COLO829 (cell line): ENCODE measurements around the gene NPAS3.
A peak's percentile ranks its signal among the peaks of the same experiment; 100 is the strongest.

Experiments used
- DNase-seq: peaks from one replicate; pipeline ENCODE4 v3.0.0; 2012; ENCODE audit warnings: low spot score

NPAS3 gene

DNA sequence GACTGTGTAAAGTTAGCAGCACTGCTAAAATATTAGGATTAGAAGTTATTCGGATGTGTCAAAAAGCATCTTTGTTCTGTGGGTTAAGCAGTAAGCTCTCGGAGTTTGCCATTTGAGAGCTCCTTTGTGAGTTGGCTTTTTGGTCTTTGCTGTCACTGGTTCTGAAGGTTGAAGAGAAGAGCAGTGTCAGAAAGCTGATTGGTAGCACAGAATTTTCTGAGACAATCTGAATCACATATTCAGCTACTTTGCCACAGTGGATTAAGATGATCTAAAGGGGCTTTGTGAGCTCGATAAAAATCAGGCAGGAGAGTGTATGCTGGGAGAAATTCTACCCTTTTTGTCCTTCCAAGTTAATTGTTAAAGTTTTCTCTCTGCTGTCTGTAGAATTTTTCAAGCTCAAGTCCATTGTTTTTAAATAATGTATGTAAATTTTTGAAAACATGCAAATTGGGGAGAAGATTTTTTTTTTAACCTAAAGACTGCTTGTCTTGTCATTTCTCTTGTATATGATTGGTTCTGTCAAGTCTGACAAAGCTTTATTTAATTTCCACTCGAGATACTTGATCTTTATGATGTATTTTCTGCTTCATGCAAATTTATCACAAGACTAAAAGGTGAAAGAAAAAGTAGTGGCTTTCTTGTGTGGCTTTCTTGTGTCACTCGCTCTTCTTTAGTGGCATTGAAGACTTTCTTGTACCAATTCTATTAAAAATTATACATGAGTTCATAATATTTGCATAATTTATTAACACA is 704.9 kb downstream of the NPAS3 start:
- no peak for DNase-seq

DNA sequence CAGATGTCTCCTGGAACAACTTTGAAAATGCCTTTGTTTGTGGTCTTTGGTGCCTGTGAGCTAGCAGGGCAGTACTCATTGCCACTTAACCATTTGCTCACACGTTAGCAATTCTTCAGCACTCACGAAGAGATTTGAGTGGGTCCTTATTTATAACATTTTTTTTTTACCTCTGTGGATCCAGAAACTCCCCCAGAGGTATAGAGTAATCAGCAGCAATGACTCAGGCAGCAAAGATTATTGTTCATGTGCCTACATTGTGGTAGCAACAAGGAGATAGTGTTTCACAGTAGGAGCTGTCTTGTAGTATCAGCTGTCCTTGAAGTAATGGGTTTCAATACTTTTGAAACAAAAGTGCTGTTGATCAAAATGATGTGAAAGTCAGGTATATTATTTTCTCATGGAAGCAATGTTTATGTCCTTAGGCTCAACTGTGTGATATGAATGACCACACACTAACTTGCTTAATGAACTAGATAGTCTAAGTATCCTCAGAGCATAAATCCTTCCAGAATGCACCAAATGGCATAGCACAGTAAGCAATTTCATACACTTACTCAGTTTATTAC is 708.1 kb downstream of the NPAS3 start:
- no peak for DNase-seq

DNA sequence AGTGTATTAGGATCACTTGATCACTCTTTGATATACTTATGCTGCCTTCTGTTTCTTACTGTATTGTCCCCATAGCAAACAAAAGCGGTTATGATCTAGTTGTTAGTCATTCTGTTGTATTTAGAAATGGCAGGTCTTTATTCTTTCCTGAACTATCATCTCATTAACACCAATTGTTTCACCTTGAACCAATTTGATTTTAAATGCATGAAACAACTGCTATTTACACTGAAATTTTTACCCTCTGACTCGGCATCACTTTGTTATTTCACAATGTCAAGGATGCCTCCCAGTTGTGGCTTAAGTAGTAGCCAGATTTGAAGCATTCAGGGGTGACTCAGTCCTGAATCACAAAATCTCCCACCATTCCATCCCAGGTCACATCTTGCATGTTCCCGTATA is 708.7 kb downstream of the NPAS3 start:
- DNase-seq = peak; percentile 3

DNA sequence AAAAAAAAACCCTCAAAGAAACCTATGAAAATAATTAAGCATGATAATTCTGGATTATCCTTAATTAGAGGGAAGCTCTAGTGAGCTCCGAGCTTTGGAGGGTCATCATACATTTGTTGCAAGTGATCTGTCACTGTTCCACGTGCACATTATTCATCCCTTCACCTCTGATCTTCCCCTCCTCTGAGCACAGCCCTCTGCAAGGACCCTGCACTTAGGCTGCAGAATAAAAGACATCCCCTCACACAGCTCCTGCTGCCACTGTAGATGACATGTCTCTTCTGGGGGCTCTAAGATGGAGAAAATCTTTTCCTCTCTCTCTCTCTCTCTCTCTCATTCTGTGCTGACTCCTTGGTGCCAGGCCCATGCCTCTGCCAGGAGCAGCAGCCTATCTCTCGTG is 711.8 kb downstream of the NPAS3 start:
- DNase-seq = no peak

DNA sequence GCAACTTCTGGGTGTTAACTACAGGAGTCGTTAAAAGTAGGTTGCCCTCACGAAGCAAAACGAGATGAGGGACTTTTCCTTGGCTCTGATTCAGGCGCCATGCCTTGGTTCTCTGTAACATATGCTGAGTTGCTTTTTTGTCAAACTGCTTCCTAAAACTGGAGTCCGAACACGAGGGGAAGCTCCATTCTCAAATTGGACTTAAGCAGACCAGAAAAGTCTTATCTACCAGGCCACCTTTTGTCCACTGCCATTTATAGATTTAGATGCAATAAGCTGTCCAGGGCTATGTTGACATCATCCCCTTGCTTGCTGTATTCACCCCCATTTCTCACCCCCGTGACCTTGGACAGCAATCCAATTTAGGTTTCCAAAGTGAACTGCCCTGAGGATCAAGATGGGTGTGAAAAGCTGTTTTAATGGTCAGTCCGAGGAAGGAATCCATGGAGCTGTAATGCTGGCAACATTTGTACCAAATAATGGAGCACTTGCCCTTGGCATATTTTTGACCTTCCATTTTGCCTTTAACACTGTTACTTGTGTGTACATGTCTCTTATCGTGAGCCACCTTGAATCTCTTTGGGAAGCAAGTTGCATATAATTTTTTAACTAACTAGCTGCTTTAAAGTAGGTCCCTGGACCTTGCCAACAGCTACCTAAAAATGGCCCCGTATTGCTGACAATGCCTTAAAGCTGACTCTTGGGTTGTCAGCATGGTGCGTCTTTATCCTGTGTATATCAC is 714.1 kb downstream of the NPAS3 start:
- DNase-seq = no peak

DNA sequence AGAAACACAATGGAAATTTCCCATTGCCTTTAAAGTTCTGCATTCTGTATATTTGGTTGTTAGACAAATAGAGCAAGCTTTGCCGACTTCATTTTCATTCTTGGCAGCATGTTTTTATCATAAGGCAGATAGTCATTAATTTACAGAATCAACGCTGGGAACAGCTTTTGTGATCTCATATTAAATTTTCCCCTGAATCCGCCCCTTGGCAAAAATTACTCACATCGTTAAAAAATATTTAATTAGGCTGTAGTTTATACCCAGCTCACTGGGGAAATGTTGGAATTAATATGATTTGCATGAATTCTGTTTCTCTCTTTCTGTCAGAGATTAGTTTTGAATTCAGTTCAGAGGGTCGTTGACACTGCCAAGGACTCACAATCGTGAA is 714.6 kb downstream of the NPAS3 start:
- no peak for DNase-seq

DNA sequence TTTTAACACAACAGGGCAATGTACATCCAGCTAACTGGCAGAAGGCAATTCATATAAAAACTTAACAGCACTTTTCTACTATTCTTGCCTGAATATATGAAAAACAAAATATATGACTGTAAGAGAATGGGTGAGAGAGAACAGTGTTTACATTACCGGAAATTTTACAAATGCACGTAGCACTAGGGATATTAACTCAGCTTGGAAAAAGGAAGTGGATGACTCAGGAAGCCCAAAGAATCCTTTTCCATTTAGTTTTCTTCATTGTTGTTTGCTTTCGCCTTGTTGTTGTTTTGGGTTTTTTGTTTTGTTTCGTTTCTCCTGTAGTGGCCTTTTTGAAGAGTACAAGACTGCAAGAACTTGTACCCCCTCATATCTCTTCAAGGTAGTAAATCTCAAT is 716.7 kb downstream of the NPAS3 start:
- DNase-seq = no peak

DNA sequence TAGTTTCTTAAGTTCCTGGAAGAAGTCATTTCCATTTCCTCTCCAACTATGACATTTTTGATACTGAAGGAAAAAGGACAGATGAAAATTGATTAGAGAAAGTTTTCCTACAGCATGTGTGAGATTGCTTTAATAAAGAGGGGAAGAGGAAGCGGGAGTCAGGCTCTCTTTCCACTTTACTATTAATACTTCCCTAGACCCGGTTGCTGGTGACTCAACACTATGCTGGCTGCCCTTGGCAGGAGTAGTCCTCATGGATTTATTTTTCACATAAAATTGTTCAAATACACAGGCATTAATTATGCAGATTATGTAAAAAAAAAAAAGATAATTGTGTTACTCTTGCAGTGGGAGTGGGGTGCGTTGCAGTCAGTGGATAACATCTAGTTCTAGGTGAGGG is 718.8 kb downstream of the NPAS3 start:
- no peak for DNase-seq

DNA sequence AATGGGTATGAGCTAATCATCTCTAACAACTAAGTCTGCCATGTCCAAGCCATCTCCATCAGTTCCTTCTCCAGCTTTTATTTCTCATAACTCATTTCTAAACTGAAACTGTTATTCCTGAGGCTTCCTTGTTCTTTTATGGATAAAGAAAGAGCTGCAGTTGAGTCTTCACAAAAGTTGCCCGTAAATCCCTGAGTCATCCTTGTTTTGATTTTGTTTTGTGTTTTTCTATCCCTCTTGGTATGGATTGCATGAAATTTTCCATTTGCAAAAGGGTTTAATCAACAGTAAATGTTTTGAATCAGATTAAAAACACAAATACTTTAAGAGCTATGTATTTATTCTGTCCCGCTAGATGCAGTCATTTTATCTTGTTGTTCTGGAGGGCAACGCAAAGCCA is 721.6 kb downstream of the NPAS3 start:
- no peak for DNase-seq

DNA sequence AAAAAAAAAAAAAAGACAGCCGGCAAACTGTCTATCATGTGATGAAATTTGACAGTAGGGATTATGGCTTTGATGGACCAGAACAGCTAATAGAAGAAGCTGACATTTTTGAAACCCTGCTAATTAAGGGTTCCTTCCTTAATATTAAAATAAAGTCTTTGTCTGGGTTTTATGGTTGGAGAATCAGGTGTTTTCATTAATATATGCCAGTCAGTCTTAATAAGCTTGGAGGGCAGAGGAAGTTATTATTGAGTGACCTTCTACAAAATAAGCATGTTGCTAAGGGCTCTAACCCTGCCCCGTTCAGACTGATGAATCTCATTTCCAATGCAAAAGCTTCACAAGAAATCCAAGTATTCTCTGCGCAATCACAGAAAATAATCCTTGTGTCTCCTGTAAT is 722.4 kb downstream of the NPAS3 start:
- no peak for DNase-seq

DNA sequence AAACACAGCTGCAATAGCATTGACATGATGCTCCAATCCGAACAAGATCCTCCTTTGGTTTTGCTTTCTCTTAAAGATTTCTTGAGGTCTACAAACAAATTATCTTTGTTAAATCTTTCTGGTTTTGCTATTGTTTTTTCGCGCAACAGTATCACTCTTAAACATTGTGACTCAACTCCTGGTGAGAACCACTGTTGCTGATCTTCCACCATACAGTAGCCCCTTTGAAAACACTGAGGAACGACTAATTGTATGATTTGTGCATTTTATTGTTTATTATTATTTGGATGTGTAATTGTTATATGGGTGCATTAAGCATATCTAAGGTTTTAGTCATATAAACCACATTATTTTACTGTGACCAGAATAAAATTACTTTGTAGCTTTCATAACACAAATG is 729.4 kb downstream of the NPAS3 start:
- no peak for DNase-seq

DNA sequence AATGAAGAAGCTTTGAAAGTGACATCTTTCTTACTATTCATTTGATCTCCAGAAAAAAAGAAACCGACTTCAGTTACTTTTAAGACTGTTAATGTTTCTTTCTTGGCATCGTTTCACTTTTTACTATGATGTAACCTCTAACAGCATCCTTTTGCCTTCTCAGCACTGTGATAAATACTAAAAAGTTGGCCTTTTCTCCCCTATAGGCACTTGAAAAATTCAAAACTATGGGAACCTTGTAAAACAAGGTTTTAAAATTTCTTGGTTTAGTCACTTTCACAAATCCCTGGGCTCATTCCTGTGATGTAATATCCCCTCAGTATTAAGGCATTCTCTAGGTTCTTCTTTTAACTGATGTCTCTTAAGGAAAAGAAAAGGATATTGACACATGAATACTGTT is 730.4 kb downstream of the NPAS3 start:
- DNase-seq = no peak

DNA sequence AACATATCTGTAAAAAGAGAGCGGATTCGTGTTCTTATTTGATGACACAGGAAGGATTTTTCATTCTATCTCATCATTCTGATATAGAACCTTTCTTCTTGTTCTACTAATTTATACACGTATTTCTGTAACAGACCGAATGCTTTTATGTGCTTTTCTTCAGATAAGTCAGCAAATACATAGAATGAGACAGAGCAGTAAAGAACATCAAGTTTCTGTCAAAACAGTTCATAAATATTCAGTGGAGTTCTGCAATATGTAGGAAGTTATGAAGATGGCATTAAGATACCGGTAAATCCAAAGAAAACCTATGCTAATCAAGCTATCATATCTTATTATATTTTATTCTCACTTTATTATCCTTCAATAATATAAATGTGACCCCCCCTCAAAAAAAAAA is 731.6 kb downstream of the NPAS3 start:
- DNase-seq = no peak

DNA sequence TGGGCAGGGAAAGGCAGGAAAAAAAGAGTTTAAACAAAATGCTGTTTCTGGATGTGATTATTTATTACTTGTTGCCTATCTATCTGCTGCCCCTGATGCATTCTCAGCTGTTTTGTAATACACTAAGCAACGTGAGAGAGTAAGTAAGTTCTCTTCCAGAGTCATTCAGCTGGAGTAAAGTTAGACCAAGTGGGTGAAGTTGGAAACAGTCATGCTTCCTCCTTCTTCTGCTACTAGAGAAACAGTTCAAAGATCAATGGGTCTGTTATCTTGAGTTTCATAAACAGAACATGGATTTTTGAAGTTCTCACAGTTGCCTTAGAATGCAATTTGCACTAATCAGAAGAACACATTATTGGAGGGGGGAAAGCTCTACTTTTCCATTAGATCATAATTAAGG is 732.9 kb downstream of the NPAS3 start:
- no peak for DNase-seq

DNA sequence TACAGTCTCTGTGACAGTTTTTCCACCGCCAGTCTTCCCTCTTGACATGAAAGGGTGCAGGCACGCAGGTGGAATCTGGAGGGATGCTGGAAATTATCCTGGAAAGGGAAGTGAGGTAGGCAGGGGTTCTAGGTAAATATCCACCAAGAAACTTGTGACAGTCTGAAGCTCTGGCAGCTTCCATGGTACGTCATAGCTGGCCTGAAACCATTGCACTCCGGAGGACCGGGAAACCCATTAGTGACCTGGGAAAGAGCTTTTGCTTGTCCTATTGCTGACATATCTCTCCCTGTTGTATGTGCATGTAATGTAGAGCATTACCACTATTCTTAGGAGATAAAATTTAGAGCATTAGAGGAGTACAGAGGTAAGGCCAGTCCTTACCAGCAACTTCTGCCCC is 736.2 kb downstream of the NPAS3 start:
- DNase-seq = no peak

DNA sequence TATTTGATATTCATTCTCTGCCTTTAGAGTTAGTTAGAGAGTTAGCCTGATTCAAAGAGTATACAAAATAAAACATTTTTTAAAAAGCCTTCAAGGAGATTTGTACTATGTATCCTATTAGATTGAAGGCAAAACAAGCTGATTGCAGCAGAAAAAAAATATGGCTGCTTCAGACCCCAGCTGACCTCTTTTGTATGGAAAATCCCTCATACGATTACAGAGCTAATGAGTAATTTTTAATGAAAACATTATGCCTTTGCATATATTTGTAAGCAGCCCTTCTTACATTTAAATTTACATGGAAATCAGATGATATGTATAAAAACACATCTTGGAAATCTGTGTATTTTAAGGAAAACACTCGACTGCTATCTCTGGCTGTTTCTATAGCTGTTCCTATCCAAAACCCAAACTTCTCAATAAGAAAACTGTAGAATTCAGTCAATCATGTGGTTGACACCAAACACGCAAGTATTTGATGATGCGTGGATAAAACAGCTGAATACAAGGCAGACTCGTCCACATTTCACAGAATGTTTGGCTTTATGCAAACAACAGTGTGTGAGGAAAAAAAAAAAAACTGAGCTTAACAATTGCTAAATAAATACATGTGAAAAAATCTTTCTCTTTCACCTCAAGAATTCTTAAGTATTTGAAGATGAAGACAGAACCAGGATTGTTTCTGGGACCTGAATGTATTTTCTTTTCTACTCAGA is 736.9 kb downstream of the NPAS3 start:
- DNase-seq = no peak

DNA sequence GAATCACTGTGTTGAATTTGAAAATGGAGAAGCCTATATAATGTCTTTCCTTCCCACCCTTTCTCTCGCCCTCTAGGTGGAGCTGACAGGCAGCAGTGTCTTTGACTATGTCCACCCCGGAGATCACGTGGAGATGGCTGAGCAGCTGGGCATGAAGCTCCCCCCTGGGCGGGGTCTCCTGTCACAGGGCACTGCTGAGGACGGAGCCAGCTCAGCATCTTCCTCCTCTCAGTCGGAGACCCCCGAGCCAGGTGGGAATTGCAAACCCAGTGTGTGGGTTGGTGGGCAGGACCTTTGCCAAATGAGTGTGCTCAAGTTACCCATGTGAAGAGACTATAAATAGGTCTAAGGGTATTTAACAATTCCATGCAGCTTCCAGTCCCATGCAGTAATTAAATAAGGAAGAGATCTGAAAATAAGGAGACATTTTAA is 737.5 kb downstream of the NPAS3 start:
- DNase-seq = peak; percentile 77

DNA sequence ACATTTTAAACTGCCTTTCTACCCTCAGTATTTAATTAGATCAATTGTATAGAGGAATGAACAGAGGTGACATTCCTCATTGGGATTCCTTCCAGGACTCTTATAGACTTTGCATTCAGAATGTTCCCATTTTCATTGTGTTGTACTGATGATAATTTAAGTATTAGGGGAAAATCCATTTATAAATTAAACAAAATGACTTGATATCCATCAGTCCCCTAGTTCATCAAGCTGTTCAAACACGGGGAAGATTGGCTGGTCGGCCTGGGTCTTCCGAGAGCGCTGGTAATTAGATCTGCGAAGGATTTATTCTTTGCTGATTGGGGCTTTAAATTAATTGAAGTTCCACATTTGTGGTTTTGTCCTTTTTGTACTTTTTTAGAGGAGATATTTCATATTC is 738.2 kb downstream of the NPAS3 start:
- DNase-seq = no peak

DNA sequence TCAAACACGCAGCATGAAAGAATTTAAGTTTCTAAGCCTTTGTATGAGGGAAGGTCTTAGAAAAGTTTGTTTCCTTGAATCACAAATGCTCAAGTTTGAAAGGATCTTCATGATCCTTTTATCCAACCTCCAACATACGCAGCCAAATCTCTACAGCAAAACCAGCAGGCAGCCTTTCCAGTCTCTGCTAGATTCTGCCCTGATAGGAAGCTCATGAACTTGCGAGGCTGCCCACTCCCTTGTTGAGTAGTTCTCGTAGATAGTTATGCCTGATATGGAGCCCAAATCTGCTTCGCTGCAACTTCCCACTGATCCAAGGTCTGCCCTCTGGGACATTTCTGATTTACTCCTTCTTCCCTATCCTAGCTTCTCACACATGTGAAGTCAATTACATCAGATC is 739.3 kb downstream of the NPAS3 start:
- DNase-seq = no peak

DNA sequence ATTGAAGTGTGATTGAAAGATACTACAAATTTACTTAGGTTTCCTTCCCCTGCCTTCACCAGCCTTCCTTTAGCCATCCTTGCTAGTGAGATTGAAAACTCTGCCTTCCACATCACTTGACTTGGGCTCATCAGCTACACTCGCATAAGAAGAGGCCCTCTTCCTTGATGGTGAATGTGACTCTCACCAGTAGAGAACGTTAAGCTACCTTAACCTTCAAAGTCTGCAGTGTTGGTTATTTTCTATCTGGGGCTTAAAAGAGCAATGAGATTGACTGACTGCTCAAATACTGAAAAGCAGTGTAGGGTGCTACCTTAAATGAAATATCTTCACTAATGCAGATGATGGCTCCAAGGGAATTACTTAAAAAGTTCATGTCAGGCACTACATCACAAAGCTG is 740.3 kb downstream of the NPAS3 start:
- peak; percentile 4 for DNase-seq

DNA sequence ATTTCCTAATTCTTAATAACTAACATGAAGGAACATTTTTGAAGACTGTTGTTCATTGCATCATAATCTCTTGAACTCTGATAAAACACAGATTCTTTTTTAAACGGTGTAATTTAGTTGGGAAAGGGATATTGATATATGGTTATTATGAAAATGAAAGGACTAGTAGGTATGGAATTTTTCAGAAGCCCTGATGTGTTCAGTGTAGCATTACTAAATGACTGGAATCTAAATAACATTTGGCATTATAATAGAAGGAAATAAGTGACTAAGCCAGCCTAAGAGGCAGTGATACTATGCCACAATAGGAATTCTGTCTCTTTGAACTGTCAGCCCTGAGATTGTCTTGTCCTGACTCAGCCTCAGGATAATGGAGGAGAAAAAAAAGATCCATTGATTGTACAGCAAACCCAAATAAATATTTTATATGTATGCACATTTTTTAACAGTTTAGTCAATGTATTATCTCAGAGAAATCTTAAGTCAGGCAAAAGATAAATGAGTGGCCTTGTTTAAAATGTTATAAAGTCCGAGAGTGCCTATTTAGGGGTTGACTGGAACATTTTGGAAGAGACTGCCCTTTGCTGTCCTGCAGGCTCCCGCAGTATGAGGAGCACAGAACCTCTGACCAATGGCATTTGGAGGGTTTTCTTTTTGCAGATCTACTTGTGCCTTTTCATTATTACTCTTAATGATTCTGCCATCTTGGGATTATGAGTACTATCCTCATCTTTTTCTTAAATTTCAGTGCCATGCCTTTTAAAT is 741.0 kb downstream of the NPAS3 start:
- peak; percentile 92 for DNase-seq

DNA sequence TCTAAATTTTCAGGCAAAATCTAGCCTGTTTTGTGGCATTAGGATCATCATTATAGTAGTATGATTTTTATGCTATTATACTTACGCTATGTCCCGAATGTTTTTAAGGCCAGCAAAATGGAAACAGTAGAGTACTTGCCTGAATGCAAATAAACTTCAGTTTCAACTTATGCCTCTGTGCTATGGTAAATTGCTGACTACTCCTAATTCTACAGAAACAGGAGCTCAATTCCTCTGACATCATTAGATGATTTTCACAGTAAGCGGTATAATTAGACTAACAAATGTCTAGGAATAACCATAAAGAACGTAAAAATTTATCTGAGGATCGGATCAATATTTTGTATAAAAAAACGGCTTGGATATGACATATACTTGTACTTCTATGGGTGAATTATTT is 742.2 kb downstream of the NPAS3 start:
- no peak for DNase-seq
